HUES6 (cell line): ENCODE measurements around the gene CTSV.
"Not testable (repeated sequence)": the region's sequence is repeated elsewhere in the genome, so short reads cannot be mapped to it uniquely, and the experiment has no call there.

Source experiments
- H3K27ac ChIP-seq: 2 replicates; pipeline ENCODE4 v1.7.0; 2013; ENCODE audit warnings: low read depth, mild to moderate bottlenecking, low read length, inconsistent platforms
- H3K27me3 ChIP-seq: 2 replicates; pipeline ENCODE4 v1.6.1; 2013; ENCODE audit warnings: low read length; ENCODE audit not compliant: control insufficient read depth, insufficient read depth
- H3K36me3 ChIP-seq: 2 replicates; pipeline ENCODE4 v1.6.1; 2013; ENCODE audit warnings: low read length; ENCODE audit not compliant: control insufficient read depth, insufficient read depth
- H3K4me1 ChIP-seq: 2 replicates; pipeline ENCODE4 v1.6.1; 2013; ENCODE audit warnings: low read length; ENCODE audit not compliant: control insufficient read depth, insufficient read depth
- H3K4me3 ChIP-seq: 2 replicates; pipeline ENCODE4 v1.5.1; 2013; ENCODE audit warnings: low read depth, low read length
- H3K9ac ChIP-seq: one replicate; pipeline ENCODE4 v1.6.1; 2013; ENCODE audit warnings: mild to moderate bottlenecking, low read length
- H3K9me3 ChIP-seq: 2 replicates; pipeline ENCODE4 v1.6.1; 2013; ENCODE audit warnings: low read depth, low read length; ENCODE audit not compliant: control insufficient read depth, insufficient read depth

The CTSV gene

GRCh38 chr9:96989747-96990318 is 49.1 kb downstream of the CTSV start:
- not testable (repeated sequence) for H3K9me3 ChIP-seq, H3K36me3 ChIP-seq, H3K4me3 ChIP-seq, H3K4me1 ChIP-seq, H3K9ac ChIP-seq, H3K27ac ChIP-seq, H3K27me3 ChIP-seq

- not testable (repeated sequence) for H3K4me3 ChIP-seq, H3K27ac ChIP-seq, H3K36me3 ChIP-seq, H3K27me3 ChIP-seq, H3K4me1 ChIP-seq, H3K9ac ChIP-seq, H3K9me3 ChIP-seq
These were observed 54.1 kb downstream of the CTSV start for GRCh38 chr9:96984887-96985286.

- H3K36me3 ChIP-seq, H3K9ac ChIP-seq, H3K9me3 ChIP-seq, H3K4me3 ChIP-seq, H3K27ac ChIP-seq, H3K4me1 ChIP-seq, H3K27me3 ChIP-seq: not testable (repeated sequence)
These were observed 54.8 kb downstream of the CTSV start for GRCh38 chr9:96984139-96984538.

- H3K9ac ChIP-seq, H3K4me3 ChIP-seq, H3K9me3 ChIP-seq, H3K27ac ChIP-seq, H3K4me1 ChIP-seq, H3K36me3 ChIP-seq, H3K27me3 ChIP-seq: not testable (repeated sequence)
These were observed 55.3 kb downstream of the CTSV start for GRCh38 chr9:96983496-96984122.
